Effector memory CD4-positive, alpha-beta T cell (primary cell): Measurements from ENCODE around the gene KDM8.
A peak's percentile ranks its signal among the peaks of the same experiment; 100 is the strongest.

Experiments
- DNase-seq, 3 donors: peaks; one replicate each; pipeline ENCODE4 v3.0.0-alpha.2; 2020
- H3K27ac ChIP-seq: 2 replicates; pipeline ENCODE4 v1.7.0; 2013; ENCODE audit warnings: mild to moderate bottlenecking, low read length, moderate library complexity; ENCODE audit not compliant: insufficient read depth, poor library complexity, severe bottlenecking
- H3K27me3 ChIP-seq: replicated peaks from 2 replicates; pipeline ENCODE4 v1.7.0; 2013; ENCODE audit warnings: mild to moderate bottlenecking, low read length; ENCODE audit not compliant: insufficient read depth, control insufficient read depth, poor library complexity, severe bottlenecking
- H3K36me3 ChIP-seq: 2 replicates; pipeline ENCODE4 v1.7.0; 2013; ENCODE audit warnings: mild to moderate bottlenecking, low read length, moderate library complexity; ENCODE audit not compliant: control insufficient read depth, insufficient read depth
- H3K4me1 ChIP-seq: 2 replicates; pipeline ENCODE4 v1.7.0; 2013; ENCODE audit warnings: low read length, mild to moderate bottlenecking; ENCODE audit not compliant: control insufficient read depth, insufficient read depth, poor library complexity, severe bottlenecking
- H3K4me3 ChIP-seq: 2 replicates; pipeline ENCODE4 v1.7.0; 2013; ENCODE audit warnings: low read length, low read depth, mild to moderate bottlenecking; ENCODE audit not compliant: insufficient read depth, poor library complexity, severe bottlenecking
- H3K9me3 ChIP-seq: 2 replicates; pipeline ENCODE4 v1.7.0; 2013; ENCODE audit warnings: mild to moderate bottlenecking, low read length, moderate library complexity; ENCODE audit not compliant: control insufficient read depth

KDM8 gene

DNA sequence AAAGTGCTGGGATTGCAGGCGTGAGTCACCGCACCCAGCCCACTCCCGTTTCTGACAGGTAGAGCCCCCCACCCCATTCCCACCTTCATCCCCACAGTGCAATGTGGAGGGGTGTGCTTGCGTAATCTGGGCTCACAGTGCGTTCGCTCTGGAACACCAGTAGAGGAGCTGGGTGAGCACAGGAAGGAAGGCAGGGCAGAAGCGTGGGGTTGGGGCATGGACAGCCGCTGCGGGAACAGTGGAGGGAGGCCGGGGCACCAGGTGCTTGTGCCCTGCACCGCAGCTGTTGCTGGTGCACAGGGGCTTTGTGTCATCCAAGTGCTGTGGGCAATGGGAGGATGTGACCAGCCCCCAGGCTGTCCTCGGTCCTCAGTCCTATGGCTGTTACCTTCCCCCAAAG is 24.7 kb downstream of the KDM8 start:
- DNase-seq = no peak
- H3K36me3 ChIP-seq = peaks cover 6% of the 10 kb centered on the region
- no peaks in the 10 kb centered on the region for H3K9me3 ChIP-seq
- no peaks in the 10 kb centered on the region for H3K27me3 ChIP-seq
- H3K27ac ChIP-seq = no peak overlapping the region
- H3K4me1 ChIP-seq = peaks cover 38% of the 10 kb centered on the region
- no peak overlapping the region for H3K4me3 ChIP-seq

DNA sequence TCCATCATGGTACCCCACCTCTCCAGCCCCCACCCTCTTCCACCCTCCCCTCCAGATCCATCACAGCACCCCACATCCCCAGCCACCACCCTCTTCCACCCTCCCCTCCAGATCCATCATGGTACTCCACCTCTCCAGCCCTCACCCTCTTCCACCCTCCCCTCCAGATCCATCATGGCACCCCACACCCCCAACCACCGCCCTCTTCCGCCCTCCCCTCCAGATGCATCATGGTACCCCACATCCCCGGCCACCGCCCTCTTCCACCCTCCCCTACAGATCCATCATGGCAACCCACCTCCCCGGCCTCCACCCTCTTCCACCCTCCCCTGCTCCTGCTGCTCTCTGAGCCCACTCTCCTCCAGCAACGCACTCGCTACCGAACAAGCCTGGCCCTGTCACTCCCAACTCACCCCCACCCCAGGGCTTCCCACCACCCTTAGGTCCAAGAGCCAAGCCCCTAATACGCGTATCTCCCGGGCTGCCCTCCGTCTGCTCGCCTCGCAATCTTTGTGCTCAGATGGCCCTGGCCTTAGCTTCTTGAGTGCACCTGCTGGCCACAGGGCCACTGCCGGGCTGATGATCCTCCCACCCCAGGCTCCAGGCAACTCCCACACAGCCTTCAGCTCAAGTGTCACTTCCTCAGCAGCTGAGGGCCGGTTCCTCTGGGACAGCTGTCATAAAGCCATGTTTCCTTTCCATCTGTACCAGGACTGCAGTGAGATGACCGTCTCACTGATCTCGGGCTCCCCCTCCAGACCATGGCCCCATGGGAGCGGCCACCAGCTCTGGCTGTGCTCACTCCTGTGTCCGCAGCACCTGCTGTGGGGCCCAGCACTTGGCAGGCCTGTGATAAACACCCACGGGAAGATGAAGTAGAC is 25.5 kb downstream of the KDM8 start:
- DNase-seq = no peak
- H3K4me1 ChIP-seq = peaks cover 46% of the 10 kb centered on the region
- H3K27ac ChIP-seq = peak overlapping the region; percentile 33
- H3K27me3 ChIP-seq = no peaks in the 10 kb centered on the region
- H3K36me3 ChIP-seq = peaks cover 6% of the 10 kb centered on the region
- no peak overlapping the region for H3K4me3 ChIP-seq
- H3K9me3 ChIP-seq = no peaks in the 10 kb centered on the region

DNA sequence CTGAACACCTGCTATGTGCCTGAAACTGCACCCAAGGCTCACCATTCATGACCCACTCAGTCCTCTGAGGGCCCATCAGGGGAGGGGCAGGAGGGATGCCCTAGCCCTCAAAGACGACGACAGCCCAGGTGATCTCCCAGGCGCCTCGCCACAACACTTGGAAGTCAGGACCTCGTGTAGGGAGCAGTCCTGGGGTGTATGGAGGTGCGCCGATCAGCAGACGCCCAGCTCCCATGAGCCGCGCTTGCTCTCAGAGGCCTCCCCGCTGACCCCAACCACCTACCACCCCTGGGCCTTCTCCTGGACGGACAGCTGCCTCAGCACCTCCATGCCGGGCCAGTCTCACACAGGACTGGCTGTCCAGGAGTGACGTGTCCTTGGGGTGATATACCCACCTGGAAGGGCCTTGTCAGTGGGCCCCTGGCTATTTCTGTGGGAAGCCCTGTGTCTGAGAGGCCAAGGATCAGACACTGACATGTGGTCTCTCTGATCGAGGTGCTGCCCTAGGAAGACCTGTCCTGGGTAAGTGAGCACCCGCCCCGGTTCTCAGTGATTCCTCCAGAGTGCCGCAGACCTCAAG is 26.7 kb downstream of the KDM8 start:
- Histone ChIP-seq H3K27me3 (no peaks in the 10 kb centered on the region), H3K4me1 (peaks cover 57% of the 10 kb centered on the region), H3K27ac (peak overlapping the region; percentile 70), H3K4me3 (peak overlapping the region; percentile 23), H3K36me3 (peaks cover 1% of the 10 kb centered on the region), H3K9me3 (no peaks in the 10 kb centered on the region)
- no peak for DNase-seq

DNA sequence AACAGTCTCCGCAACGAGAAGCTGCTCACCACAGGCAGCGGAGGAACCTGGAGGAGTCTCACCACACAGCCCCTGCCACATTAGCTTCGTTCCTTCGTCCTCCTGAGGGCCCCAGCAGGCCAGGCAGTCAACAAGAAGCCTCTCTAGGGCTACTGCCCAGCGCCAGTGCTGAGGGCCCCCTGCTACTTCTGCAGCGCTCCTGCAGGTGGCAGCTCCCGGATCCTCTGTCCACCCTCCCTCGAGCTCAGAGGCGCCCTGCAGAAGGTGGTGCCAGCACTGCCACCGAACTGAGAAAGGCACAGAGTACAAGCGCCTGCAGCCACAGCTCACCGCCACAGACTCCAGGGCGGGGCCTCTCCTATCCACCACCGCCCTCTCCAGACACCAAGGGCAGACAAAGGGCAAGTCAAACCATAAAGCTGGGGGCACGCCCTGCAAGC is 27.3 kb downstream of the KDM8 start:
- Histone ChIP-seq H3K27me3 (no peaks in the 10 kb centered on the region), H3K9me3 (no peaks in the 10 kb centered on the region), H3K36me3 (no peaks in the 10 kb centered on the region), H3K4me3 (peak overlapping the region; percentile 23), H3K27ac (peak overlapping the region; percentile 70), H3K4me1 (peaks cover 61% of the 10 kb centered on the region)
- peak; percentile 54 to 71 (median 61) for DNase-seq

DNA sequence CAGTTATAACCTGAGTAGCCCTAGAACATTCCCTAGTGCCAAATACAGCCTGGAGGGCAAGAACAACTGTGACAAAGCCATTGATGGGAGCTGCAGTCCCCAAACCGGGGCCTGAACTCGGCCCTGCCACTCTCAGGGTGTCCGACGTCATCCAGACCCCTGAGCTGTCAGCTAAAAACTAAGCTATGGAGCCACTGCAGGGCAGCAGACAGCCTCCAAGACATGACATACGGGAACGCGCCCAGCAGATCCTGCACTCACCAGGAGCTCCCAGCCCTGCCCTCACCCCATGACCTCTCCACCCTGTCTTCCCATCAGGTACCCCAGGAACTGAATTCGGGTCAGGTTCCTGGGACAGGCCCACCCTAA is 28.4 kb downstream of the KDM8 start:
- H3K27ac ChIP-seq = peak overlapping the region; percentile 89
- DNase-seq = no peak
- H3K27me3 ChIP-seq = no peaks in the 10 kb centered on the region
- H3K4me1 ChIP-seq = peaks cover 72% of the 10 kb centered on the region
- H3K9me3 ChIP-seq = no peaks in the 10 kb centered on the region
- H3K36me3 ChIP-seq = no peaks in the 10 kb centered on the region
- peak overlapping the region; percentile 4 for H3K4me3 ChIP-seq

DNA sequence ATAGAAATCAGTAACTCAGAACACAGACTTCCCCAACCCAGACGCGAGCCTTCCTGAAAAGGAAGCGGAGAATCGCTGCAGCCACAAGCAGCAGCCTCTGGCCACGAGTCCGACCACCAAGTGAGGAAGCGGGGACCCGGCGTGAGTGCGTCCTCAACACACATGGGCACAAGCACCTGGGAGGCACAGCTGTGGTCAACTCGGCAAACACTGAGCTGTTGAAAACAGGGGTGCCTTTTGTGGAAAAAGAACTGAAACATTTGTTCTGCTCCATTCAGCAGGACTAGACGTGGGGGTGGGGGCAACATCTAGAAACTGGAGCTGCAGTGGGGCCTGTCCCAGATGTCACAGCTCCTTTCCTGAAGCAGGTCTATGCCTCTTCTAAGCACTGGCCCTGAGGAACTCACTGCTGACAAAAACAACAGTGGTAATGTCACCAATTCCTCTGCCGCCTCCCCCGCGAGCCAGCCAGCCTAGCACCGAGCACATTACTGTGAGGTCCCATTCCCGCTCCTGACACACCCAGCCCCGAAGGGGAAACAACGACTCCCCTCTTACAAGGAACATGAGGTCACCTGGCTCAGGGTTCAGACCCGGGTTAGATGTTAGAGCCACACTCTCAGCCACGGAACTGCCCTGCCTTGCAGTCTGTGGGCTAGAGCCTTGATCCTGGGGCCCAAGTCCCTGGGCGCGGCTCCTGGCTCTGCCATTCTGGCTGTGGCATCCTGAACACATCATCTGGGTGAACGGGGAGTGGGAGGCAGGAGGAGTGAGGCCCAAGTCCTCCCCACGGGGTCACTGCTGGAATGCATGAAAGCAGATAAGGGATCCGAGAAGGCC is 29.0 kb downstream of the KDM8 start:
- Histone ChIP-seq H3K4me1 (peaks cover 76% of the 10 kb centered on the region), H3K27me3 (no peaks in the 10 kb centered on the region), H3K36me3 (no peaks in the 10 kb centered on the region), H3K9me3 (no peaks in the 10 kb centered on the region), H3K4me3 (no peak overlapping the region), H3K27ac (peak overlapping the region; percentile 89)
- no peak for DNase-seq

DNA sequence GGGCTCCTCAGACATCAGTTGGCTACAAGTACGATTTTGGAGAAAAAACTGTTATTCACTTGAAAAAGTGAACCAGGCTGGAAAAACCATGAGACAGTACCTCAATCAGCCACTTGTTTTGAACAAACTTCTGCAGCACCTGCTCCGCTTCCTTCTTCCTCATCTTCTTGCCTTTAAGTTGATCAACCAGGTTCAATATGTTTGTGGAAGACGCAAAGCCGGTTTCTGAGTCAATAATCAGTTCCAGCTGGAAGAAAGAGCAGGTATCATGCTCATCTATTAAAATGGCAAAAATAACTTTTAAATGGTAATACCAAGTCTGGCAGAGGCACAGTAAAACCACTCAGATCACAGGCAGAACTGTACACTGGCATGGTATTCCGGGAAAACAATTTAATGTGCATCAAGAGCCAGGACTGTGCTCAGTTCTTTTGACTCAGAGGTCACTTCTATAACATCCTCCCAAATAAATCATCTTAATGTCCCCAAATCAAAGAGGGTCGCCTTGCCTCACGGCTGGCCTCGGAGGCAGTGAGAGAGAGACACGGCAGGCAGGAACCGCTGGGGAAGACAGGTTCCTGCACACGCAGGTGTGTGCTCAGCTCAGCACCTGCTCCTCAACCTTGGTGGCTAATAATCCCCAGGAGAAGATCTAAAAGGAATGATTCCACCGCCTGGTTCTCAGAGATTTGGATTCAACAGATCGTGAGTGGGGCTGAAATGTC is 29.7 kb downstream of the KDM8 start:
- H3K27me3 ChIP-seq = no peaks in the 10 kb centered on the region
- H3K27ac ChIP-seq = peak overlapping the region; percentile 89
- H3K4me1 ChIP-seq = peaks cover 83% of the 10 kb centered on the region
- no peaks in the 10 kb centered on the region for H3K36me3 ChIP-seq
- DNase-seq = no peak
- no peak overlapping the region for H3K4me3 ChIP-seq
- H3K9me3 ChIP-seq = no peaks in the 10 kb centered on the region

DNA sequence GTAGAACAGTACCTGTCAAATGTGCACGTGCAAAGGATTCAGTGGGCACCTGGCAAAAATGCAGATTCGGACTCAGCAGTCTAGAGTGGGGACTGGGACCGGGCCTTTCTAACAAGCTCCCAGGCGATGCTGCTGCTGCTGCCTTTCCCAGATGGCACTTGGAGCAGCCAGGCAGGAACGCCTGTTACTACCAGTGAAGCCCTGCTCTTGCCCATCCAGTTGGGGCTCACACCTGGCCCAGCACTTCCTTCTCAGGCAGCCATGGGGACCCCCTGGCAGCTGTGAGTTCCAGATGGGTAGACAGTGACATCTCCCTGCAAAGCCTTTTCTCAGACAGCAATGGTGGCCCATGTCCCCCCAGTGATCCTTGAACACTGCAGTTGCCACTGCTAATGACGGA is 30.4 kb downstream of the KDM8 start:
- Histone ChIP-seq H3K27ac (peak overlapping the region; percentile 89), H3K4me1 (peaks cover 90% of the 10 kb centered on the region), H3K9me3 (no peaks in the 10 kb centered on the region), H3K27me3 (no peaks in the 10 kb centered on the region), H3K36me3 (no peaks in the 10 kb centered on the region), H3K4me3 (no peak overlapping the region)
- DNase-seq = no peak

DNA sequence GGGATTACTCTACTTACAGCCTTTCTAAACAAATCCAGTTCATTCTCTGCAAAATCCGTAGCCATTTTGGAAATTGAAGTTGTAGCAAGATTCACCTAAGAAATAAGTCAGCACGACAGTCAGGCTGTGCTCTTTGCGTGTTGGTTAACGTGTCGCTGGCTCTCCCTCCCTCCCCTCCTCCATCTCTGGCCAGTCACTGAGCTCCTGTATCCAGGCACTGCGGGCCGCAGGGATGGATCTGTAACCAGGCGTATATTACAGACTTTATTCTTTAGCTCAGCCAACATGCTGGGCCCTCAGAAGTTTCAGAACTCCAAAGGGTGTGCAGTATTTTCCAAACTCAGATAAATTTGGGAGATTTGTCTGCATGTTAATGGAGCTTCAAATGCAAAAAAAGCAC is 30.8 kb downstream of the KDM8 start:
- no peaks in the 10 kb centered on the region for H3K36me3 ChIP-seq
- H3K4me3 ChIP-seq = no peak overlapping the region
- peaks cover 90% of the 10 kb centered on the region for H3K4me1 ChIP-seq
- no peaks in the 10 kb centered on the region for H3K27me3 ChIP-seq
- H3K9me3 ChIP-seq = no peaks in the 10 kb centered on the region
- DNase-seq = no peak
- peak overlapping the region; percentile 89 for H3K27ac ChIP-seq
